ENCODE results near the gene AGAP1. TPM values are rescaled to one million over a fixed set of nuclear protein-coding genes. Genes with fewer than 3 reads are reported as not detected.
"Not testable (repeated sequence)": the region's sequence is repeated elsewhere in the genome, so short reads cannot be mapped to it uniquely, and the experiment has no call there.

The AGAP1 gene
- total RNA-seq, 2 experiments from 2014 or later, result not detected

DNA sequence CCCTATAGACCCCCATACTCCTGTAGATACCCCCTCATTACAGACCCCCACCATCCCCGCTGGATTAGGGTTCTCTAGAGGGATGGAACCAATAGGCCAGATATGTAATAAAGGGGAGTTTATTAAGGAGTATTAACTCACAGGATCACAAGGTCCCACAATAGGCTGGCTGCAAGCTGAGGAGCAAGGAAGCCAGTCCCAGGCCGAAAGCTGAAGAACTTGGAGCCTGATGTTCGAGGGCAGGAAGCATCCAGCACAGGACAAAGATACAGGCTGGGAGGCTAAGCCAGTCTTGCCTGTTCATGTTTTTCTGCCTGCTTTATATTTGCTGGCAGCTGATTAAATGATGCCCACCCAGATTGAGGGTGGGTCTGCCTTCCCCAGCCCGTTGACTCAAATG is 106.6 kb downstream of the AGAP1 start:
- H4K20me1 ChIP-seq (ENCODE audit: insufficient read depth, low read length), result no peaks in the 10 kb centered on the region

DNA sequence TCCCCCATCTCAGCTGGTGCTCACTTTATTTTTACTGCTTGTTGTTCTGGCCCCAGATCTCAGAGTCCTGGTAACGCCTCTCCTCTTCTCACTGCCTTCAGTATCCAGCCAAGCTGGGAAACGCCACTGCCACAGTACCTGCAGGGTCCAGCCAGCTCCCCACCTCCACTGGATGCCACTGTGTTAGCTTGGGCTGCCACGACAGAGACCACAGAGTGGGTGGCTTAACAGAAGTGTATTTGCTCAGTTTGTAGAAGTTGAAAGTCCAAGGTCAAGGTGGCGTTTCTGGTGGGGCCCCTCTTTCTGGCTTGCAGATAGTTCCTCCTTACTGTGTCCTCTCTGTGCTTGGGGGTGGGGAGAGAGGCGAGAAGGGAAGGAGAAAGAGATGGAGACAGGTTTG is 107.1 kb downstream of the AGAP1 start:
- Histone ChIP-seq H2AFZ (ENCODE audit: low read length) (no peak overlapping the region), H3K27ac (ENCODE audit: low read depth, low read length, poor library complexity, severe bottlenecking) (no peak overlapping the region), H3K4me1 (ENCODE audit: insufficient read depth, low read length, poor library complexity, severe bottlenecking) (no peaks in the 10 kb centered on the region), H3K36me3 (ENCODE audit: insufficient read depth, low read length) (no peaks in the 10 kb centered on the region), H3K4me2 (ENCODE audit: low read length) (no peak overlapping the region), H3K9me3 (ENCODE audit: low read length) (no peaks in the 10 kb centered on the region; the same call in 1 of the 2 replicates), H4K20me1 (ENCODE audit: insufficient read depth, low read length) (no peaks in the 10 kb centered on the region), H3K79me2 (ENCODE audit: insufficient read depth, low read depth, low read length) (no peaks in the 10 kb centered on the region), H3K9me2 (ENCODE audit: insufficient read depth, low read length) (no peaks in the 10 kb centered on the region), H3K4me3 (ENCODE audit: low read depth, low read length, poor library complexity, severe bottlenecking) (no peak overlapping the region)
- POLR2A ChIA-PET, result no interaction called here
- TF ChIP-seq, protein P1, sequence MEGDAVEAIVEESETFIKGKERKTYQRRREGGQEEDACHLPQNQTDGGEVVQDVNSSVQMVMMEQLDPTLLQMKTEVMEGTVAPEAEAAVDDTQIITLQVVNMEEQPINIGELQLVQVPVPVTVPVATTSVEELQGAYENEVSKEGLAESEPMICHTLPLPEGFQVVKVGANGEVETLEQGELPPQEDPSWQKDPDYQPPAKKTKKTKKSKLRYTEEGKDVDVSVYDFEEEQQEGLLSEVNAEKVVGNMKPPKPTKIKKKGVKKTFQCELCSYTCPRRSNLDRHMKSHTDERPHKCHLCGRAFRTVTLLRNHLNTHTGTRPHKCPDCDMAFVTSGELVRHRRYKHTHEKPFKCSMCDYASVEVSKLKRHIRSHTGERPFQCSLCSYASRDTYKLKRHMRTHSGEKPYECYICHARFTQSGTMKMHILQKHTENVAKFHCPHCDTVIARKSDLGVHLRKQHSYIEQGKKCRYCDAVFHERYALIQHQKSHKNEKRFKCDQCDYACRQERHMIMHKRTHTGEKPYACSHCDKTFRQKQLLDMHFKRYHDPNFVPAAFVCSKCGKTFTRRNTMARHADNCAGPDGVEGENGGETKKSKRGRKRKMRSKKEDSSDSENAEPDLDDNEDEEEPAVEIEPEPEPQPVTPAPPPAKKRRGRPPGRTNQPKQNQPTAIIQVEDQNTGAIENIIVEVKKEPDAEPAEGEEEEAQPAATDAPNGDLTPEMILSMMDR (conservative IDR thresholded peaks at IDR 0.05; ENCODE audit: low read length), result no peak
- no peak for TF ChIP-seq EZH2phosphoT487 (IDR thresholded peaks at IDR 0.05; ENCODE audit: borderline replicate concordance, low read depth, low read length)
- no TSS peak for BruUV-seq (replicated peaks)
- intact Hi-C loops (cut with micrococcal nuclease; ENCODE audit: unreplicated experiment), result no loop called here
- DNase-seq (ENCODE audit: low spot score), result no peak
- CTCF ChIA-PET (ENCODE audit: unreplicated experiment), result no interaction called here

More for the DNA sequence above, 106.6 kb downstream of the AGAP1 start:
- ChIA-PET POLR2A (no interaction called here), CTCF (ENCODE audit: unreplicated experiment) (no interaction called here)
- intact Hi-C loops (cut with micrococcal nuclease; ENCODE audit: unreplicated experiment), result no loop called here
- Histone ChIP-seq H3K4me2 (ENCODE audit: low read length) (no peak overlapping the region), H3K27ac (ENCODE audit: low read depth, low read length, poor library complexity, severe bottlenecking) (no peak overlapping the region), H2AFZ (ENCODE audit: low read length) (no peak overlapping the region), H3K9me3 (ENCODE audit: low read length) (no peaks in the 10 kb centered on the region; the same call in 1 of the 2 replicates), H3K9me2 (ENCODE audit: insufficient read depth, low read length) (no peaks in the 10 kb centered on the region), H3K79me2 (ENCODE audit: insufficient read depth, low read depth, low read length) (no peaks in the 10 kb centered on the region), H3K4me3 (ENCODE audit: low read depth, low read length, poor library complexity, severe bottlenecking) (no peak overlapping the region), H3K36me3 (ENCODE audit: insufficient read depth, low read length) (no peaks in the 10 kb centered on the region), H3K4me1 (ENCODE audit: insufficient read depth, low read length, poor library complexity, severe bottlenecking) (no peaks in the 10 kb centered on the region)
- DNase-seq (ENCODE audit: low spot score), result no peak
- BruUV-seq (replicated peaks), result no TSS peak
- TF ChIP-seq, protein P1 (conservative IDR thresholded peaks at IDR 0.05; ENCODE audit: low read length), result no peak
- TF ChIP-seq EZH2phosphoT487 (IDR thresholded peaks at IDR 0.05; ENCODE audit: borderline replicate concordance, low read depth, low read length), result no peak

GRCh38 chr2:235601960-235602704 is 108.3 kb downstream of the AGAP1 start:
- intact Hi-C loops (cut with micrococcal nuclease; ENCODE audit: unreplicated experiment), result no loop called here
- TF ChIP-seq, protein P1 (conservative IDR thresholded peaks at IDR 0.05; ENCODE audit: low read length), result no peak
- no peak for TF ChIP-seq EZH2phosphoT487 (IDR thresholded peaks at IDR 0.05; ENCODE audit: borderline replicate concordance, low read depth, low read length)
- POLR2A ChIA-PET, result no interaction called here
- no peak overlapping the region for H2AFZ ChIP-seq (ENCODE audit: low read length)
- no peaks in the 10 kb centered on the region for H3K9me2 ChIP-seq (ENCODE audit: insufficient read depth, low read length)
- H3K27ac ChIP-seq (ENCODE audit: low read depth, low read length, poor library complexity, severe bottlenecking), result no peak overlapping the region
- no peaks in the 10 kb centered on the region; the same call in 1 of the 2 replicates for H3K9me3 ChIP-seq (ENCODE audit: low read length)
- CTCF ChIA-PET (ENCODE audit: unreplicated experiment), result no interaction called here
- no peaks in the 10 kb centered on the region for H3K4me1 ChIP-seq (ENCODE audit: insufficient read depth, low read length, poor library complexity, severe bottlenecking)
- no peaks in the 10 kb centered on the region for H3K79me2 ChIP-seq (ENCODE audit: insufficient read depth, low read depth, low read length)
- H3K4me3 ChIP-seq (ENCODE audit: low read depth, low read length, poor library complexity, severe bottlenecking), result no peak overlapping the region
- no peak overlapping the region for H3K4me2 ChIP-seq (ENCODE audit: low read length)
- DNase-seq (ENCODE audit: low spot score), result no peak
- no peaks in the 10 kb centered on the region for H4K20me1 ChIP-seq (ENCODE audit: insufficient read depth, low read length)
- BruUV-seq (replicated peaks), result no TSS peak
- no peaks in the 10 kb centered on the region for H3K36me3 ChIP-seq (ENCODE audit: insufficient read depth, low read length)

DNA sequence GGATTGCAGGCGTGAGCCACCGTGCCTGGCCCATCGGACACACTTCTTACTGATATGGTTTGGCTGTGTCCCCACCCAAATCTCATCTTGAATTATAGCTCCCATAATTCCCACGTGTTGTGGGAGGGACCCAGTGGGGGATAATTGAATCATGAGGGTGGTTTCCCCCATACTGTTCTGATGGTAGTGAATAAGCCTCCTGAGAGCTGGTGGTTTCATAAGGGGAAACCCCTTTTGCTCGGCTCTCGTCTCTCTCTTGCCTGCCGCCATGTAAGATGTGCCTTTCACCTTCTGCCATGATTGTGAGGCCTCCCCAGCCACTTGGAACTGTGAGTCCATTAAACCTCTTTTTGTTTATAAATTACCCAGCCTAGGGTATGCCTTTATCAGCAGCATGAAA is 109.1 kb downstream of the AGAP1 start:
- intact Hi-C loops (cut with micrococcal nuclease; ENCODE audit: unreplicated experiment); H3K27ac ChIP-seq (ENCODE audit: low read depth, low read length, poor library complexity, severe bottlenecking); H3K4me2 ChIP-seq (ENCODE audit: low read length); H3K4me3 ChIP-seq (ENCODE audit: low read depth, low read length, poor library complexity, severe bottlenecking); POLR2A ChIA-PET; H3K79me2 ChIP-seq (ENCODE audit: insufficient read depth, low read depth, low read length); H3K9me3 ChIP-seq (ENCODE audit: low read length); H3K36me3 ChIP-seq (ENCODE audit: insufficient read depth, low read length); BruUV-seq (replicated peaks); H4K20me1 ChIP-seq (ENCODE audit: insufficient read depth, low read length); CTCF ChIA-PET (ENCODE audit: unreplicated experiment); H3K9me2 ChIP-seq (ENCODE audit: insufficient read depth, low read length); DNase-seq (ENCODE audit: low spot score); H3K4me1 ChIP-seq (ENCODE audit: insufficient read depth, low read length, poor library complexity, severe bottlenecking); H2AFZ ChIP-seq (ENCODE audit: low read length): not testable (repeated sequence)

Measured in OCI-LY7 (cell line).